Activated CD4-positive, alpha-beta T cell treated with anti-CD3 and anti-CD28 coated beads for 4 hours (primary cell): ENCODE results near the gene SBK3.
"Not testable (repeated sequence)": the region's sequence is repeated elsewhere in the genome, so short reads cannot be mapped to it uniquely, and the experiment has no call there.

Experiments used
- DNase-seq, 2 donors: peaks; one replicate each; pipeline ENCODE4 v3.0.0-alpha.2; 2020

The SBK3 gene

GRCh38 chr19:55539090-55539984 is 6.0 kb downstream of the SBK3 start:
- no peak for DNase-seq

- no peak for DNase-seq
These were observed 7.2 kb downstream of the SBK3 start for GRCh38 chr19:55538132-55538531.

- DNase-seq, result no peak
These were observed 7.6 kb downstream of the SBK3 start for GRCh38 chr19:55537741-55538111.

DNA sequence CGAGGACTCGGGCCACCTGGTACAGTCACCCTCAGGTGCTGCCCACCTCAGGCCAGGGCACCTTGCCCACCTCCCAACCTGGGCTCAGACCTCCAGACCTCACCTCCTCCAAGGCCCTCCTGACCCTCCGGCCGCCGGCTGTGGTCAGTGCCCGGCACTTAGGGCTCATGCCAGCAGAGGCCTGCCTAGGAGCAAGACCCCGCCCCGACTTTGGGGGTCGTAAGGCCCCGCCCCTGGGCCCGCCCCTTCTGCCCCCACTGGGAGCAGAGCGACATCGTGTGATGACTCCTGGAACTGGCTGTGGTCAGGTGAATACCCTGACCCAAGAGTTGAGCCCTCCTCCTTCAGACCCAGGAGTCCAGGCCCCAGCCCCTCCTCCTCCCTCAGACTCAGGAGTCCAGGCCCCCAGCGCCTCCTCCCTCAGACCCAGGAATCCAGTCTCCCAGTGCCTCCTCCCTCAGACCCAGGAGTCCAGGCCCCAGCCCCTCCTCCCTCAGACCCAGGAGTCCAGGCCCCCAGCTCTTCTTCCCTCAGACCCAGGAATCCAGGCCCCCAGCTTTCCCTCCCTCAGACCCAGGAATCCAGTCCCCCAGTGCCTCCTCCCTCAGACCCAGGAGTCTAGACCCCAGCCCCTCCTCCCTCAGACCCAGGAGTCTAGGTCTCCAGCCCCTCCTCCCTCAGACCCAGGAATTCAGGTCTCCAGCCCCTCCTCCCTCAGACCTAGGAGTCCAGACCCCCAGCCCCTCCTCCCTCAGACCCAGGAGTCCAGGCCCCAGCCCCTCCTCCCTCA is 8.2 kb downstream of the SBK3 start, which contains the start of gene SBK2:
Gene SBK2 (minus strand): TSS at position 183 of the 790 bp plus-strand sequence. CDS start 839 bp downstream, outside the sequence.
- no peak for DNase-seq

DNA sequence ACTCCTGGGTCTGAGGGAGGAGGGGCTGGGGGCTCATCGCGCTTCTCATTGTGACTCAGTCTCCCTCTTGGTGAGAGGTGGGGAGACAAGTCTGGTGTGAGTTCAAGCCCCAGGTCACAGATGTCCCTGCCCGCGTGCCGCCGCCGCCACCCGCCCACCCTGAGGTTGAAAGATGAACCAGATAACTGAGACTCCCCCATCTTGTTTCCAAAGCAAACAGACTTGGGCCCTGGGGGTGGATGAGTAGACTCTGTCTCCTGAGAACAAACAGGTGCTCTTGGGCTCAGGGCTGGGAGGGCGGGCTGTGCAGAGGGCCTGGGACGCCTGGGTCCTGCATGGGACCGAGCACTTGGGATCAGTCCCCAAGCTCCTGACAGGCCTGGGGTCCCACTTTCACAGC is 9.0 kb downstream of the SBK3 start:
- DNase-seq, result no peak

GRCh38 chr19:55535965-55536350 is 9.4 kb downstream of the SBK3 start:
- DNase-seq, result no peak

DNA sequence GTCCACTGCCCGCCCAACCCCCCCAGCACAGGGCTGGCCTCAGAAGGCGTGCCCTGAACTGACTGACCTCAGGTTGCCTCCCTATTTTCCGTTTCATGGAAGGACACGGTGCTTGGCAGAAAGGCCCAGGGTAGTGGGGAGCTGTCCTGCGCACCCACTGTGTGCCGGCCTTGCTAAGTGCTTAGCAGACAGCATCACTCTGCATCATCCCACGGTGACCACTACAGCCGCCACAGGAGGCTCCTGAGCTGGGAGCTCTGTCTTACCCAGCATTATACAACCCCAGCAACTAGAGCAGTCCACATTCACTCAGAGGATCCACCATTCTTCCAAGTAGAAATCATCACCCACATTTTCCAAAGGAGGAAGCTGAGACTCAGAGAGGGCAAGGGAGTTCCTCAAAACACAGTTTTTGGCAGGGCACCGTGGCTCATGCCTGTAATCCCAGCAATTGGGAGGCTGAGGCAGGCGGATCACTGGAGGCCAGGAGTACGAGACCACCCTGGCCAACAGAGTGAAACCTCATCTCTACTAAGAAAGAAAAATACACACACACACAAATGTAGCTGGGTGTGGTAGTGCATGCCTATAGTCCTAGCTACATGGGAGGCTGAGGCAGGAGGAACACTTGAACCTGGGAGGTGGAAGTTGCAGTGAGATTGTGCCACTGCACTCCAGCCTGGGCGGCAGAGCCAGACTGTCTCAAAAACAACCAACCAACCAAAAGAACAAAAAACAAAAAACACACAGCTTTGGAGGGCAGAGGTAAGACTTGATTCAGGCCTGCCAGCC is 10.0 kb downstream of the SBK3 start:
- no peak for DNase-seq

GRCh38 chr19:55534280-55534679 is 11.1 kb downstream of the SBK3 start:
- DNase-seq, result not testable (repeated sequence)

- DNase-seq, result no peak
These were observed 14.3 kb downstream of the SBK3 start for GRCh38 chr19:55530996-55531395.

DNA sequence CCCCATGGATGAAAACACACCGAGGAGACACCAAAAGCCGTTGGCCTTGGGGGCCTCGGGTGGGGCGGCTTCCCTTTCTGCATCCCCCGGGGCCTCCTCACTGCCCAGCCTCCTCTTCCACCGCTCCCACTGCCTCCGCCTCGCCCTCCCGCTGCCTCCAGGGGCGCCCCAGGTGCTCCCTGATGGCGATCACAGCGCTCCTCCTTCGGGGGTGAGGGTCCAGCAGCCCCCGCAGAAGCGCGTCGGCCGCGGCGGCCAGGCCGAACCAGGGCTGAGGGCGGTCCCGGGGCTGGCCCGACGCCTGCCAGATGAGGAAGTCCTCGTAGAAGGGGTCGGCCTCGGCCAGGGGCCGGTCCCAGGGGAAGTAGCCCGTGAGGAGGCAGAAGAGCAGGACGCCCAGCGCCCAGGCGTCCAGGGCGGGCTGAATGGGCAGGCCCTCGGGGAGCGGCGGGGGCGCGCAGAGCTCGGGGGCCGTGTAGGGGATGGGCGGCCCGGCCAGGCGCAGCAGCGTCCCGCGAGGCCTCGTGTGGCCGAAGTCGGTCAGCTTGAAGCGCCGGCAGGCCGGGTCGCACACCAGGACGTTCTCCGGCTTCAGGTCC is 15.6 kb downstream of the SBK3 start:
- no peak for DNase-seq

- DNase-seq, result no peak
These were observed 17.1 kb downstream of the SBK3 start for GRCh38 chr19:55528030-55528803.

DNA sequence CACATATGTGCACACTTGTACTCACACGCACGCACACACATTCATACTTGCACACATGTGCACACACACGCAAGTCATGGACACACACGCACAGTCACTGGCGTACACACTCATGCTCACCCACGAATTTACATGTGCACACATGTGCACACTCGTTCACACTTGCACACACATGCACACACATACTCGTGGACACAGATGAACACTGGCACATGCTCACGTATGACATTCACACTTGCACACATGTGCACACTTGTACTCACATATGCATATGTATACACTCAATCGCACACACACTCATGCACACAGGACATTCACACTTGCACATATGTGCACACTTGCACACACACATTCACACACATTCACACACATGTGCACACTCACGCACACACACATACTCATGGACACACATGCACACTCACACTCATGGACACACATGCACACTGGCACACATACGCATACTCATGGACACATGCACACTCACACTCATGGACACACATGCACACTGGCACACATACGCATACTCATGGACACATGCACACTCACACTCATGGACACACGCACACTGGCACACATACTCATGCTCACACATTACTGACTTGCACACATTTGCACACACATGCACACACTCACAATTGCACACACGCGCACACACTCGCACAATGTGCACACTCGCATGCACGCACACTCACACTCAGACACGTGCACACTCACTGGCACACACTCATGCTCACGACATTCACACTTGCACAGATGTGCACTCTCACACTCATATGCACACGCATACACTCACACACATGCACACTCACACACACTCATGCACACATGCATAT is 17.9 kb downstream of the SBK3 start:
- DNase-seq, result no peak

GRCh38 chr19:55526216-55527196 is 18.8 kb downstream of the SBK3 start:
- no peak for DNase-seq

- DNase-seq, result no peak
These were observed 19.8 kb downstream of the SBK3 start for GRCh38 chr19:55525289-55526101.

DNA sequence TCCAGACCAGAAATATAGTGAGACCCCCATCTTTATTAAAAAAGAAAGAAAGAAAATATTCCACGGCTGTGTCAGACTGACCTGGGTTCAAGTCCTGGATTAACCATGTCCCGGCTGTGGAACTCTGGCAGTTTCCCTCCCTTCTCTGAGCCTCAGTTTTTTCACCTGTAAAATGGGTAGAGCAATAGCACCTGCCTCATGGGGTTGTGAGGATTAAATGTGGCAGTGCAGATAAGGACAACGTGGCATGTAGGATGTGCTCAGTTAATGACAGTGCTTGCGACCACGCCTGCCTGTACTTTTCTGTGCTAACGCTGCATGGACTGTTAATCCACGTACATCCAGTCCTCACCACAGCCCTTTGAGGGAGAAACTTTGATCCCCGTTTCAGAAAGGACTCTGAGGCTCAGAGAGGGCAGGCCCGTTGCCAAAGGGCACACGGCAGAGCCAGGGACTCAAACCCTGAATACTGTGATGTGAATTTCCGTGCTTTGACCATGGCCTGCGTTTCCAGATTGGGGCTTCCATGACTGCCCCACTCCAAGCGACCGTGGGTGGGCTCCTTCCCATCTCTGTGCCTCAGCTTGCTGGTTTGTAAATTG is 24.6 kb downstream of the SBK3 start:
- DNase-seq, result no peak

DNA sequence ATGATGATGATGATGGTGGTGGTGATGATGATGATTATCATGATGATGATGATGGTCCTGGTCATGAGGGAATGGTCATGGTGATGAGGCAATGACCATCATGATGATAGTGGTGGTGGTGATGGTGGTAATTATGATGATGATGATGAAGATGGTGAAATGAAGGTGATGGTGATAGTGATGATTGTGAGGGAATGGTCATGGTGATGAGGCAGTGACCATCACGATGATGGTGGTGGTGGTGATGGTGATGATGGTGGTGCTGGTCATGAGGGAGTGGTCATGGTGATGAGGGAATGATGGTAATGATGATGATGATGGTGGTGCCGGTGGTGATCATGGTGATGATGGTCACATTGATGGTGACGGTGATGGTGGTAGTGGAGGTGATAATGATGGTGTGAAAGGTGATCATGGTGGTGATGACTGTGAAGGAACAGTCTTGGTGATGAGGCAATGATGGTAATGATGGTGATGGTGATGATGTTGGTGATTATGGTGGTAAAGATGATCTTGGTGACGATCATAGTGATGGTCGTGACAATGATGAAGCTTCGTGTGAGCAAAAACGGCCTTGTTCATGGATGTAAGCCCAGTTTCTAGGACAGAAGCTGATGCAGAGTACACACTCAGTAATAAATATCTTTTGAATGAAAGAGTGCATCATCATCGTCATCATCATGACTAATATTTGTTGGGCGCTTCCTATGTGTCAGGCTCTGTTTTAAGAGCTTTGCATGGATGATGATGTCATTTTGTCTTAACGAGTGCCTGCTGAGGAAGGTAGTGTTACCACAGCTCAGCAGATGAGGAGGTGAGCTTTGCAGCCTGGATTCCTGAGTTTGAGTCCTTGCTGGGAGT is 25.7 kb downstream of the SBK3 start:
- DNase-seq, result no peak

GRCh38 chr19:55516878-55517620 is 28.3 kb downstream of the SBK3 start:
- DNase-seq, result peak; percentile 90 to 91
